Astrocyte (in vitro differentiated cells and primary cell): ENCODE data around the gene ZNF362.

Experiments
- CTCF ChIP-seq: IDR thresholded peaks from 2 replicates; pipeline ENCODE4 v1.5.1; 2011; ENCODE audit warnings: low read depth, mild to moderate bottlenecking, inconsistent platforms, low read length, moderate library complexity; ENCODE audit not compliant: insufficient read depth
- EZH2 ChIP-seq: IDR thresholded peaks from 2 replicates; pipeline ENCODE4 v1.6.1; 2012; ENCODE audit warnings: mild to moderate bottlenecking, low read length, inconsistent platforms; ENCODE audit not compliant: insufficient read depth

GRCh38 chr1:33241866-33242265 is 14.4 kb upstream of the ZNF362 start:
- no peak for TF ChIP-seq CTCF
- TF ChIP-seq EZH2: no peak
